Eye (tissue), 1 donor: ENCODE data around the gene TSPAN4.

ENCODE experiments used
- DNase-seq: peaks from one replicate; pipeline ENCODE4 v3.0.0-alpha.2; 2015

The TSPAN4 gene

GRCh38 chr11:868394-868793 lies 25.7 kb downstream of the TSPAN4 start:
- DNase-seq = no peak

- DNase-seq = peak; percentile 1
Measured at GRCh38 chr11:868802-869201, 26.1 kb downstream of the TSPAN4 start.

- DNase-seq = peak; percentile 15
Measured at GRCh38 chr11:869399-870126, 26.9 kb downstream of the TSPAN4 start.

GRCh38 chr11:870127-870413 lies 27.4 kb downstream of the TSPAN4 start:
- peak; percentile 66 for DNase-seq

- no peak for DNase-seq
Measured at GRCh38 chr11:870418-870817, 27.8 kb downstream of the TSPAN4 start.

GRCh38 chr11:871472-871871 lies 28.8 kb downstream of the TSPAN4 start:
- DNase-seq = no peak

- no peak for DNase-seq
Measured at GRCh38 chr11:872799-873198, 30.1 kb downstream of the TSPAN4 start.

GRCh38 chr11:873706-874105 lies 31.1 kb downstream of the TSPAN4 start:
- DNase-seq = no peak

- no peak for DNase-seq
Measured at GRCh38 chr11:875203-875602, 32.6 kb downstream of the TSPAN4 start.

GRCh38 chr11:875769-876301 lies 33.2 kb downstream of the TSPAN4 start:
- no peak for DNase-seq

- DNase-seq = no peak
Measured at GRCh38 chr11:876545-876944, 33.9 kb downstream of the TSPAN4 start.

- DNase-seq = no peak
Measured at GRCh38 chr11:877565-877964, 34.9 kb downstream of the TSPAN4 start.

GRCh38 chr11:880447-880846 lies 37.8 kb downstream of the TSPAN4 start:
- no peak for DNase-seq

- no peak for DNase-seq
Measured at GRCh38 chr11:882596-882995, 39.9 kb downstream of the TSPAN4 start.

- no peak for DNase-seq
Measured at GRCh38 chr11:883527-883926, 40.9 kb downstream of the TSPAN4 start.

GRCh38 chr11:884578-885070 lies 42.0 kb downstream of the TSPAN4 start:
- DNase-seq = no peak

- no peak for DNase-seq
Measured at GRCh38 chr11:886568-886967, 43.9 kb downstream of the TSPAN4 start.

GRCh38 chr11:887589-887988 lies 44.9 kb downstream of the TSPAN4 start:
- DNase-seq = no peak

- DNase-seq = peak; percentile 49
Measured at GRCh38 chr11:888310-889212, 45.9 kb downstream of the TSPAN4 start.

- DNase-seq = peak; percentile 39
Measured at GRCh38 chr11:889257-889656, 46.6 kb downstream of the TSPAN4 start.

- DNase-seq = no peak
Measured at GRCh38 chr11:889687-890475, 47.2 kb downstream of the TSPAN4 start.

GRCh38 chr11:890794-891540 lies 48.3 kb downstream of the TSPAN4 start:
- DNase-seq = peak; percentile 47
